A549 treated with AZD2906 at 1 μM for 4 hours (cell line): Measurements from ENCODE around the gene STMND1. TPM values are rescaled to one million over a fixed set of nuclear protein-coding genes. Genes with fewer than 3 reads are reported as not detected.

Source experiments
- total RNA-seq: library from RNA; stranded (reverse); fragments of 200-300 nt; extraction: Qiagen RNA extraction; gene quantifications from 5 replicates; pipeline ENCODE4 v1.2.3, GENCODE V29; 2022

STMND1 gene
- total RNA-seq, result not detected in 5 replicates

GRCh38 chr6:17101422-17102257 lies at the start of gene STMND1:
Gene STMND1, plus strand, starts transcription at chr6:17102050. Its CDS starts 208 bp downstream, at chr6:17102258.

Other genes starting within 250 kb of the STMND1 start
- gene RBM24, start 179.3 kb downstream of the STMND1 start, total RNA-seq, result 4.7 to 6.0 TPM (median 5.3 TPM) in 5 replicates